HG02970 (cell line): ENCODE data around the gene CRTC1.
"Not testable (repeated sequence)": the region's sequence is repeated elsewhere in the genome, so short reads cannot be mapped to it uniquely, and the experiment has no call there.

Source experiments
- ATAC-seq: cut with Tn5 transposase; IDR thresholded peaks from one replicate; pipeline ENCODE4 v1.9.1; 2021; ENCODE audit warnings: mild to moderate bottlenecking, moderate library complexity, moderate number of reproducible peaks; ENCODE audit not compliant: unreplicated experiment, low FRiP score

The CRTC1 gene

GRCh38 chr19:18794029-18794313 lies 110.5 kb downstream of the CRTC1 start:
- no peak for ATAC-seq

- no peak for ATAC-seq
These were observed 111.2 kb downstream of the CRTC1 start for GRCh38 chr19:18794692-18795091.

DNA sequence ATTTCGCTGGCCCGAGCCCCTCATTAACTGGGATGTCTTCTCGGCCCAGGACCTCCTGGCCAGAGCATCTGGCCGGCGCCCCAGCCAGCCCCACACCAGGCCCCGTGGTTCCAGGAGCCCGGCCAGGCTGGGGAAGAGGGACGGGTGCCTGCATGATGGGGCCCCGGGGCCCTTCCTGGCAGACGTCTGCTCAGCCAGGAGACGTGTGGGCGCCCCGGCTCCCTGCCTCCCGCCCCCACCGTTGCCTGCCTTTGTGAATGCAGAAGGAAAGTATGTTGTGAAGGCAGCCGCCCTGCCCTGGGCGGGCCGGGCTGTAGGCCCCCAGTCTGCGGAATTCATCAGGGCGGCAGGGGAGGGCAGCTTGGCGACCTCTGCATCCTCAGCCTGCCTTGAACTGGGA lies 112.1 kb downstream of the CRTC1 start:
- no peak for ATAC-seq

GRCh38 chr19:18796239-18796638 lies 112.8 kb downstream of the CRTC1 start:
- ATAC-seq = no peak

DNA sequence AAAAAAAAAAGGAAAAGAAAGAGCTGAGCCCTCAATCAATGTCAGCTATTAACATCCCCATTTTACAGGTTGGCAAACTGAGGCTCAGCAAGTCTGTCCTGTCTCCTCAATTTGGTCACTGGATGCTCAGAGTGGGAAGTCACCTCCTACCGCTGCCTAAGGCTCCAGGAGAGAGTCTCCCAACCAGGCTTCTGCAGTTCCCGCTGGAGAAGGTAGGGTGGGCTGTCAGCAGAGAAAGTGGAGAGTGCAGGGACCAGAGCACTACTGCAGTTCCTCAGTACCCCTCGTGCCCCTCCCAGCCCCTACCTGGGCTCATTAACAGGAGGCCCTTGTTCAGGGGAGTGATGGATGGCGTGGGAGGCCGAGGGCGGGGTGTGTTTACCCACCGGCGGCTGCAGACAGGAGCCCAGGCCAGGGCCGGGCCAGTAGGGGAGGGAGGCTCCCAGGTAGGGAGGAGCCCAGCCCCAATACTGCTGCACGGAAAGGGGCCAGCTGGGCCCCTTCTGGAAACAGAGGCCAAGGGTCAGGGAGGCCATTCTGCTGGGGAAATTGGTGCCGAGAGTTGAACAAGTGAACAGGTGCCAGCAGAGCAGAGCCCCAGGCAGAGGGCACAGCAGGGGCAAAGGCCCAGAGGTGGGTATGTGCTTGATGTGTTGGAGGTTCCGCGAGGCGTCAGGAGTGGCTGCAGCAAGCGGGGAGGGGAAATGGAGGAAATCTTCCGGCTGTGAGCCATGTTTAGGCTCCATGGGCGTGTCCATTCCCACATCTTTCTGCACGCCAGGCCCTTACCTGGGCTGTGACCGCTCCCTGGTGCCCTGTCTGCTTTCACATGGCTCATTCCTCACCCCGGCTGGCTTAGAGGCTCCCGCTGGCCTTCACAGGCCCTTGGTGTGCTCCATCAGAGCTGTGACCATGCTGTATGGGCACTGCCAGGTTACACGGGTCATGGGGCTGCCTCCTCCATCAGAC lies 115.2 kb downstream of the CRTC1 start:
- no peak for ATAC-seq

- ATAC-seq = no peak
These were observed 116.0 kb downstream of the CRTC1 start for GRCh38 chr19:18799389-18799970.

- no peak for ATAC-seq
These were observed 116.6 kb downstream of the CRTC1 start for GRCh38 chr19:18800079-18800478.

DNA sequence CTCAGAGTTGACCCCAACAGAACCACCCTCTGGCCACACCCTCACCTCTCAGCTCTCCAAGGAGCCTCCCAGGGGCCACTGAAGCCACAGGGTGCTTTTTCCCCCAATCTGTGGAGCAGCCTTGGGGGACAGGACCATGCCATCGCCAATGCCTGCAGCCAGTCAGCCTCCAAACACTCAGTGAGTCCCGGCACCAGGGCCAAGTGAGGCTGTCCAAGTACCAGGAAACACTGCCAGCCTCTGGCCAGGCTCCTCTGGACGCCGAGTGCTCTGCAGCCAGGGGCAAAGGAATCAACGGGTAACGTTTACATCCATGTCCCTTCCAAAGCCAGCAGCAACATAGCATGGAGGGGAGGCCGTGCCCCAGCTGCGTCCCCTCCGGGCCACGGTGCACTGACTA lies 117.2 kb downstream of the CRTC1 start:
- ATAC-seq = no peak

- no peak for ATAC-seq
These were observed 118.9 kb downstream of the CRTC1 start for GRCh38 chr19:18802354-18802753.

- ATAC-seq = no peak
These were observed 120.2 kb downstream of the CRTC1 start for GRCh38 chr19:18803550-18804138.

DNA sequence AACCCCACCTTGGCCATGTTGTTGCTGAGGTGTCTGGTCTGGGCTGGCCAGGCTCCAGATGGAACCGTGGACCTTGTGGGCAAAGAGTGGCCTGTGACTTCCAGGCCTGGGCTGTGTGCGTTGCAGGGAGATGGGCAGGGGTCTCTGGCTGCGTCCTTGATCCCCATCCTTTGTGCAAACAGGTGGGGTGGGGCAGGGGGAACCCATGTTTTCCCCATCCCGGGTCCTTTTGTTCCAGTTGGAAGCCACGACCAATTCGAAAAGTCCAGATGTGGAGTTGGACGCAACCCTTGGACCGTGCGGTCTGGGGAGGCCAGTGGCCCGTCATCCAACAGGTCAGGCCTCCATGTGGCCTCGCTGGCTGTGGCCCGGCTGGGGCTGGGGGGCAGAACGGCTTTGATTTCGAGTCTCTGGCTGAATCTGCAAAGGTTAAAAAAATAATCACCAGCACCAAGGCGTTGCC lies 120.7 kb downstream of the CRTC1 start:
- ATAC-seq = no peak

GRCh38 chr19:18804643-18805042 lies 121.2 kb downstream of the CRTC1 start:
- ATAC-seq = no peak

GRCh38 chr19:18807861-18808331 lies 124.4 kb downstream of the CRTC1 start:
- ATAC-seq = no peak

DNA sequence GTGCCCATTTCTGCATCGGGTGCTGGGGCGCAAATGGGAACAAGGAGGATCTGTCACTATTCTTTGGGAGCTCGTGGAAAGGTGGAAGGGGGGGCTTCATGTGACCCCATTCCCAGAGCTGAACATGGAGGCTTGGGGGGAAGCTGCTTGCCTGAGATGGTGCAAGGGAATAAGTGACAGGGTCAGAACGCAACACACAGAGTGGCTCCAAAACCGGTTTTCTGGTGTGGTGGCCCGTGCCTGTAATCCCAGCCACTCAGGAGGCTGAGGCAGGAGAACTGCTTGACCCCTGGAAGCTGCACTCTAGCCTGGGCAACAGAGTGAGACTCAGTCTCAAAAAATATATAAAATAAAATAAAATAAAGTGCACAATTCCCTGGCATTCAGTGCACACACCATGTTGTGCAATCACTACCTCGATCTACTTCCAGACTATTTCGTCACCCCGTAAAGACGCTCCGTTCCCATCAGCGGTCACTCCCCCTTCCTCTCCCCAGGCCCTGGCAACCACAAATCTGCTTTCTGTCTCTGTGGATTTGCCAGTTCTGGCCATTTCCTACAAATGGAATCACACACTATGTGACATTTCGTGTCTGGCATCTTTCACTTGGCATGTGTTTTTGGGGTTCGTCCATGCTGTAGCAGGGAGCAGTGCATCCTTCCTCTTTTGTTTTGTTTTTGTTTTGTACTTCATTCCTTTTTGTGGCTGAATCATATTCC lies 125.8 kb downstream of the CRTC1 start:
- ATAC-seq = no peak

GRCh38 chr19:18811638-18812037 lies 128.2 kb downstream of the CRTC1 start:
- not testable (repeated sequence) for ATAC-seq

- ATAC-seq = no peak
These were observed 130.6 kb downstream of the CRTC1 start for GRCh38 chr19:18814063-18814462.

- ATAC-seq = no peak
These were observed 132.2 kb downstream of the CRTC1 start for GRCh38 chr19:18815673-18816072.

DNA sequence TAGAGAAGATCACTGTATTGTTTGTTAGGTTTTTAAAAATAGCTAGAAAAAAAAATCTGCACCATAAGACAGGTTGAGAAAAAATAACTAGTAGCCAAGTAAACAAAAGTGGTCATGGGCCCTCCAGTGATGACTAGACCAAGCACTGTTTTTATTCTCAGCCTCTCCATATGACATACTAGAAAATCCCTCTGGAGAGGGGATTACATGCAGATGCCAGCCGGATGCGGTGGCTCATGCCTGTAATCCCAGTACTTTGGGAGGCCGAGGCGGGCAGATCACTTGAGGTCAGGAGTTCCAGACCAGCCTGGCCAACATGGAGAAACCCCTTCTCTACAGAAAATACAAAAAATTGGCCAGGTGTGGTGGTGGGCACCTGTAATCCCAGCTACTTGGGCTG lies 133.2 kb downstream of the CRTC1 start:
- ATAC-seq = not testable (repeated sequence)

DNA sequence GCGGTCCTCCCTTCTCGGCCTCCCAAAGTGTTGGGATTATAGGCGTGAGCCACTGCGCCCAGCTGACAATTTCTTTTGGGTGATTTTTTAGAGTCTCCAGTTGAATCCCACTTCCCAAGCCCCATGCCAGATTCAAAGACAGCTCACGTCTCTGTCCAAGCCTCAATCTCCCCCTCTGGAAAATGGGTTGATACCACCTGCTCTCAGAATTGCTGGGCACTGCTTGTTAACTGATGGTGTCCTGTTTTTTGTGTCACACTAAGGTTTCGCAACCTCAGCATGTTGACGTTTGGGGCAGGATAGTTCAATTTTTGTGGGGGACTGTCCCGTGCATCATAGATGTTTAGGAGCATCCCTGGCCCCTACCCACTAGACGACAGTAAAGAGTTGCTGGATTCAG lies 134.1 kb downstream of the CRTC1 start:
- no peak for ATAC-seq

DNA sequence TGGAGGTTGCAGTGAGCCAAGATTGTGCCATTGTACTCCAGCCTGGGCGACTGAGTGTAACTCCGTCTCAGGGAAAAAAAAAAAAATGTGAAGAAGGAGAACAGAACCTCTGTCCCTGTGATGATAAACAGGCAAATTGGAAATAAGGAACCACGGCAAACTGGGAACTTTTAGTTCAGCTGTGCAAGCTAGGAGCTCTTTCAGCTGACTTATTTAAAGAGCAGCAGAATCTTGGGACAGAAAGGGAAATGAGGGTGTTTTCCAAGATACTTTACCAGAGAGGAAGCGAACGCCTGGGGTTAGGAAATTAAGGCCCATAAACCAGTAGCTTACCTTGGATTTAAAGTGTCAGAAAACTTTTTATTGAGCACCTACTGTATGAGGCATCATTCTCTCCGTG lies 145.3 kb downstream of the CRTC1 start:
- no peak for ATAC-seq

- no peak for ATAC-seq
These were observed 147.0 kb downstream of the CRTC1 start for GRCh38 chr19:18830488-18830887.
